HG02943 (cell line): ENCODE results near the gene GAS7.
"Not testable (repeated sequence)": the region's sequence is repeated elsewhere in the genome, so short reads cannot be mapped to it uniquely, and the experiment has no call there.

ENCODE experiments used
- ATAC-seq: cut with Tn5 transposase; IDR thresholded peaks from one replicate; pipeline ENCODE4 v1.9.1; 2021; ENCODE audit warnings: mild to moderate bottlenecking, low read depth, moderate library complexity; ENCODE audit not compliant: unreplicated experiment

The GAS7 gene

GRCh38 chr17:10081571-10082169, 116.7 kb downstream of the GAS7 start:
- no peak for ATAC-seq

DNA sequence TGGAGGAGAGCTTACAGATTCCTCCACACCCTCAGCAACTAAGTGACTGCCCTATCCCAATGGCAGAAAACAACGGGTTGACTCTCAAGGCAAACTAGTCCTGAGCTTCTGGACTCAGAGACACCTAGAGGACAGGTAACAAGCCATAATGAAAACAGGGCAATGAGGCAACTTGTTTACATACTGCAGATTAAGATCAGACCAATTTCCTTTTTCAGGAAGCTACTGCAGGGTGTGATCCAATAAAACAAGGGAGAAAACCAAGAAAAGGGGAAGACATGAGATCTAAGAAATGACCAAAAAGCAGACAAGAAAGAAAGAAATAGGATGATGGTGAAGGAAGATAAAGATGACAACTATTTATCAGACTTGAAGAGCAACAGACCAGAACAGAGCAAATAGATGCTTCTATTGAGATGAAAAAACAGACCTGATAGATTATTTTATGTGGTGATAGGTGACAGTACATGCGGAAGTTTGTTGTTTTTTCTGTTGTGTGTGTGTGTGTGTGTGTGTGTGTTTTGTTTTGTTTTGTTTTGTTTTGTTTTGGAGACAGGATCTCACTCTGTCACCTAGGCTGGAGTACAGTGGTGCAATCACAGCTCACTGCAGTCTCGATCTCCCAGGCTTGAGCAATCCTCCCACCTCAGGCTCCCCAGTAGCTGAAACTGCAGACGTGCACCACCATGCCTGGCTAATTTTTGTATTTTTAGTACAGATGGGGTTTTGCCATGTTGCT, 120.7 kb downstream of the GAS7 start:
- no peak for ATAC-seq

DNA sequence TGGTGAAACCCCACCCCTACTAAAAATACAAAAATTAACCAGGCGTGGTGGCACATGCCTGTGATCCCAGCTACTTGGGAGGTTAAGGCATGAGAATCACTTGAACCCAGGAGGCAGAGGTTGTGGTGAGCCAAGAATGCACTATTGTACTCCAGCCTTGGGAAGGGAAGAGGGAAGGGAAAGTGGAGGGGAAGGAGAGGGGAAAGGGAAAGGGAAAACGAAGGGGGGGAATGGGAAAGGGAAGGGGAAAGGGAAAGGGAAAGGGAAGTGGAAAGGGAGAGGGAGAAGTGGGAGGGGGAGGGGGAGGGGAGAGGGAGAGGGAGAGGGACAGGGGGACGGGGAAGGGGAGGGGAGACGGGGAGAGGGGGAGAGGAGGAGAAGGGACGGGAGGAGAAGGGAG, 122.5 kb downstream of the GAS7 start:
- ATAC-seq = no peak

DNA sequence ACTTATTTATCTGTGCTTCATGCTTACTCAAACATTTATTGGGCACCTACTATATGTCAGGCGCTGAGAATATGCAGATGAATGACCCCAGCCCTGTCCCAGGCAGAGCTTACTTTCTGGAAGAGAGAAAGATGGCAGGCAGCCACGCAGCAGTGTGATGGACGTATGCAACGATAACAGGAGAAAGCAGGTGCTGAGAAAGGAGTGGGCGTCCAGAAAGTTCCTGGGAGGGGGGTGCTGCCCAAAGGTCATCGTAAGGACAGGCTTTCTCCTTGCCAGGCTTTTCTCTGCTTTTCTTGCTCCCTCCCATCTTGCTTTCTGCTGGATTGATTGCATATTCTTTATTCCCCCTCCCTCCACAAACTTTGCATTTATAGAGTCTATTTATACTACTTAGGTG, 124.5 kb downstream of the GAS7 start:
- no peak for ATAC-seq

DNA sequence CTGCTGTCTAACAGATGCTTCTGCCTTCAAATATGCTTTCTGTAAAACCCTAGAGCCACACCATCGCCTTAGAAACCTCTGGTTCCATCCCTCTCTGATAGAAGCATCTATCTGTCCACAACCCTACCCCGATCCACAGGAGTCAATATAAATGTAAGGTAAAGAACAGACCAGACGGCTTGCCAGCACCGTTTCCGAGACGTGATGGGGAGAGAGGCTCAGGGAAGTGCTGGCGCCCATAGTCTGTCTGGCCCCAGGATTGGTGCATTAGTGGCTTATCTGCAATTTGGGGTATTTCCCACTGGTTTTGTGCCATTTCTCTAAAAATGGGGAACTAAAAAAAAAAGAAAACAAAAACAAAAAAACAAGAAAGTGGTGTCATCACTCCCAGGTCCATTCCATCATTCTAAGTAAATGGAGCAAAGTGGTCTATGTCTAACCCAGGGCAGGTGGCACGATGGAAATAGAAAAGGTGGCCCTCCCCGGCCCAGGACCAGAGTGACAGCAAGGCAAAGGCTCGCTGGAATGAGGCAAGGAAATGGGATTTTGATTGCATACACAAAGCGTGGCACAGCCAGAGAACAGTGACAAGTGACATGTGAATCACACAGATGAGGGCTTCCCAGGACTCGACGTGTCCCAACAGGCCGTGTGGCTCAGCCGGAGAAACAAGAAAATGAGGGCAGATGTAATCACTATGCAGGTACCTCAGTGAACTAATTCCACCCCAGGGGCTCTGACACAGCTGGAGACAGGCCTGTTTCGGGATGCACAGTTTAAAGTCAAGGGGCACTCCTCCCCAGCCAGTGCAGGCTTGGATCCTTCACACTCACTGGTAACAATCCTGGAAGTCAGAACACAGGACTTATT, 125.6 kb downstream of the GAS7 start:
- ATAC-seq = no peak

DNA sequence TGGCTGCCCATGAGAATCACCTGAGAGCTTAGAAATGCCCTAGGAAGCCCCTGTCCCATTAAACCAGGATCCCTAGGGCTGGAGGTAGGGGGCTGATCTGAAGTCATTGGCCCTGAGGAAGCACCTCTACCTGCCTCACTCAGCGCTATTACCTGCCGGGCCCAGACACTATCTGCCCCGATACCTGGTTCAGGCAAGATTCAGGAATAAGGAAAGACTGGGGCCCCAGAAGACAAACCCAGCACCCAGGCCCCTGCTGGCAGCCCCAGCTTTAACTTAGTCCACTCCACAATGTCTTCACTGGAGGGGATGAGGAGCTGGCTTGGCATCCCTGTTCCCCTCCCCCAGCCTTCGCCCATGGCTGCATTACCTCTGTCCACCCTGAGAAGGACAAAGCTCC, 126.3 kb downstream of the GAS7 start:
- ATAC-seq = no peak

DNA sequence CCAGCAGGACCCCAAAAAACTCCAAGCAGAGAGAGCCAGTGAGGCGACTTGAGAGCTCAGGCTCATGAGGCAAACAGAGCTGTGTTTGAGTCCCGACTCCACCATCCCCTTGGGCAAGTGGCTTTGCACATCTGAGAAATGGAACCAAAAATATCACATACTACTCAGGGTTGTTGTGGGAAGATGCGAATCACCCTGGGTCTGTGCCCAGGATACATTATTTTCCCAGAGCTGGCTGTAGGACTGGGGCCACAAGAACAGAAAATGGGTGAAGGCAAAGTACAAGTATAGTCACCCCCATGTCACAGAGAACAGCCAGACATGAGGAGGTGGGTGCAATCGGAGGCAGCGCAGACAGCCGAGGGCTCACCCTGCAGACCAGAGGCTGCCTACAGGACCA, 127.3 kb downstream of the GAS7 start:
- ATAC-seq = no peak

DNA sequence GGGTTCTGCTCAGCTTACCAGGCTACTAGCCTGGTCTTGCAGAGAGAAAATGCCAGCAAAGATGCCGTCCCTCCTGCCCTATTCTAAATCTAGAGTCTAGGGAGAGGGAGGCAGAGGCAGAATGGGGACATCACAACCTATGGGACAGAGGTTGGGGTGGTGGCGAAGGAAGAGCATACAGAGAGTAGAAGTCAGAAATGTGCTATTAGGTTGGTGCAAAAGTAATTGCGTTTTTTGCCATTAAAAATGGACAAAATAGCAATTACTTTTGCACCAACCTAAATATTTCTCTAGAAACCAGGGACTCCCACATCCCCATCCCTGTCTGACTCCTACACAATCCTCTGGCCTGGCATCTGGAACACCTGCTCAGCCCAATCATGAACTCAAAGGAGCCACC, 127.7 kb downstream of the GAS7 start:
- ATAC-seq = no peak

- no peak for ATAC-seq
Observed at GRCh38 chr17:10069301-10069700, 129.1 kb downstream of the GAS7 start.

DNA sequence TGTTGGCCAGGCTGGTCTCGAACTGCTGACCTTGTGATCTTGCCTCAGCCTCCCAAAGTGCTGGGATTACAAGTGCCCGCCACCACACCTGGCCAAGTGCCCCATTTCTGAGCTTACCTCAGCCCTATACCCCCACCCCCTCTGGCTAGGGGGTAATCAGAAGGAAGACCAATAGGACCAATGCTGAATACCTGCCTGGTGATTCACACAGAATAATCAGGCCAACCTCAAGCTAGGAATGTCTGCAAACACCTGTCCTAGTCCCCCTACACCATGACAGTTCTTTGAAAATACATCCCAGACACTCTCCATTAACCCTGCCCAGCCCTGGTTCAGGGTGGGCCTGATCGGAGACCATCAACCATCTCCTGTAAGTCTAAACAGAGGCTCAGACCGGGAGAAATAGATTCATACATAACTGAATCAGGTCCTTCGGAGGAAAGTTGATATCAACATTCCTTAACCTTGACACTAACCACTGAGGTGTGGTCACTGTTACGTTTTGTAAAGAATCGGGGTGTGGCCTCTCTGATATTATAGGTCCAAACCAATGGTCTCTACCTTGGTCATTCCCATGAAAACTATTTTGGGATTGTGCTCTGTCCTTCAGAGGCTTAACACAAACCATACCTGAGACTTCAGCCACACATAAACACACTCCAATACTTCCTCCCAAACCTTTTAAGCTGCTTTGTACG, 130.8 kb downstream of the GAS7 start:
- ATAC-seq = no peak

GRCh38 chr17:10064536-10064935, 133.9 kb downstream of the GAS7 start:
- no peak for ATAC-seq

DNA sequence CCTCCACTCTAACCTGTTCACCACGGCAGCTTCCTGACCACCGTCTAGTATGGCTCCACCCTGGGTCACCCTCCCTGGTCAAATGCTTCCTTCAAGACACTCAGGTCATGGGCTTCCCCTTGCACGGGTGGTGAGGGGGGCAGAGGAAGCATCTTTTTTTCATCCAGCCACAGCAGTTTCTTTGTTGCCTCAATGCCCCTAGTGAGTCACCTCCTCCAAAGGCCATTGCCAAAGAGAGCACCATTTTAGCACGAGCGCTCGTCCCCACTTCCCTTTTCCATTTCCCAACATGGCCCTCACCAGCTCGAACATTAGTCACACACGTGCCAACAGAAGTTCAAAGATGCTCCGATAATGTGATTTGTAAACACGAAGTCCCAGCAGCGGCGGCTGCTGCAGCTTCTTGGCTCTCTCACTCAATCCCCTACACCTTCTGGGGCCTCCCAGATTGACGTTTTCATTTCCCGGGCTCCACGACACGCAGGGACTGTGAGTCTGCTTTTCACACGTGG, 134.6 kb downstream of the GAS7 start:
- no peak for ATAC-seq

- ATAC-seq = no peak
Observed at GRCh38 chr17:10062691-10063385, 135.6 kb downstream of the GAS7 start.

DNA sequence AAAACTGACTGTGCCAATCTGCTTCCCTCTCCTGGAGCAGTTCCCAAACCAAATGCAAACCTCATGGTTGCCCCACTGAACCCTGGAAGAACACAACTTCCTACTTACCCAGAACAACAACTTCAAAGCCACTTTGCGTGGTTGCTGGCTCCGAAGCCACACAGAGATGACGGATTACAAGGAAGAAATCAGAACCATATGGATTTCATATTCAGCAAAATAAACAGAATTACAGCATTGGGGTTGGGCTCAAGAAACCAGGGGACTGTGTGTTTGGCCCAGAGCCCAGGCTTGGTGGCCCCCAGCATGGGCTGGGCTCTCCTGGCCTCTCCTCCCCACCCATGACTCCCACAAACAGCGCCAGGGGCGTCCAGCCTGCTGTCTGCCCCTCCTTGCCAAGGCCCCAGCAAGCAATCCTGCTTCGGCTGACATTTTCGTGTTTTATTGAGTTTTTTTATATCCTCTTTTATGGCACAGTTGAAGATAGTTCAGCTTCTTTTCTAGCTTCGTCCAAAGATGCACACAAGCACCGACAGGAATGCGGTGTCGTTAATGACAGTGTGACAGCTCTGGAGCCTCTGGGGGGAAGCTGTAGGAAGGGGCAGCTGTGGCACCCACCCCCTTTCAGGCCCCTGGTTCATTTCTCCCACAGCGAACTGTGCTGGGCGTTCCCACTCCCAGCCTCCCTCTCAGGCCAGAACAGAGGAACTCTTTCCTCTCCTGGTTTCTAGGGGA, 137.1 kb downstream of the GAS7 start:
- ATAC-seq = no peak

DNA sequence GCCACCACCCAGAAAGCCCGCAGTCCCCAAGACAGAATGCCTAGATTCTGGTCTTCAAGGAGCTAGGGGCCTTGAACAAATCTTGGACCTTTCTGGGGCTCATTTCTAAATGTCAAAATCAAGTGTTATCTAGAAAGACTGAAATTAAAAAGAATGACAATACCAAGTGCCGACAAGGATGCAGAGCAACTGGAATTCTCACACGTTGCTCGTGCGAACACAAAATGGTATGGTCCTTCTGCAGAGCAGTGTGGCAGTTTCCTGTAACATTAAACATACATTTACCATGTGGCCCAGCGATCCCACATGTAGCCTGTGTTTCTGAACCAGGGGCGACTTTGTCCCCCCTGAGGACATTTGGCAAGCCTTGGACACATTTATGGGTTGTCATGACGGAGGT, 137.9 kb downstream of the GAS7 start:
- ATAC-seq = no peak

DNA sequence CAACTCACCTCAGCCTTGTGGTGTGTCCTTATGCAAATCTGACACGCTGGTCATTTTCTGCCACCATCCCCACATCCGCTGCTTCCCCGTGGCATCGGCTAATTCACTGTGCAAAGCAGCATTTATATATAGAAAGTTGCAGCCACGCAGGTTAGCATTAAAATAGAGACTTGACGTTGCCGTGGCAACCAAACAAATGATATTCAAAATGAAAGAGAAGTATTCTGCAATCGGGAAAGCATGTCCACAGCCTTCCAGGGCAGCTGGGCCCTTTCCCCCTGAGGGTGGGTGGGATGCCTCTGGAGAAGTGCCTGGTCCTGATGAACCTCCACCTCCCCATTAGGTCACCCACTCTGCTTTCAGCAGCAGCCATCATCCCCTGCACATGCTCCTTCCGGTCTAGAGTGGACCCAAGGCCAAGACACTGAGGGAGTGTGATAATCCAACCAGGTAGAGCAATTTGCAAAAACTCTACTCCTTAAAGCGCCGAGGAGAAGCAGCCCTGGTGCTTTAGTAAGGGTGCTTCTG, 138.7 kb downstream of the GAS7 start:
- peak; percentile 87 for ATAC-seq

- ATAC-seq = peak; percentile 16
Observed at GRCh38 chr17:10058921-10059683, 139.3 kb downstream of the GAS7 start.

DNA sequence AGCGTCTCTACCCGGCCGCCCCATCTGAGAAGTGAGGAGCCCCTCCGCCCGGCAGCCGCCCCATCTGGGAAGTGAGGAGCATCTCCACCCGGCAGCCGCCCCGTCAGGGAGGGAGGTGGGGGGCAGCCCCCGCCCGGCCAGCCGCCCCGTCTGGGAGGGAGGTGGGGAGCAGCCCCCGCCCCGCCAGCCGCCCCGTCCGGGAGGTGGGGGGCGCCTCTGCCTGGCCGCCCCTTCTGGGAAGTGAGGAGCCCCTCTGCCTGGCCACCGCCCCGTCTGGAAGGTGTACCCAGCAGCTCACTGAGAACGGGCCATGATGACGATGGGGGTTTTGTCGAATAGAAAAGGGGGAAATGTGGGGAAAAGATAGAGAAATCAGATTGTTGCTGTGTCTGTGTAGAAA, 140.9 kb downstream of the GAS7 start:
- not testable (repeated sequence) for ATAC-seq
